GM12801 (cell line): Measurements from ENCODE around the gene ZNF581.
A peak's percentile ranks its signal among the peaks of the same experiment; 100 is the strongest.

ENCODE experiments used
- CTCF ChIP-seq: IDR thresholded peaks from one replicate; pipeline ENCODE4 v1.5.1; 2011; ENCODE audit warnings: control low read depth; ENCODE audit not compliant: insufficient read length; ENCODE audit errors: extremely low read depth

The ZNF581 gene

GRCh38 chr19:55624109-55625003 is 19.1 kb upstream of the ZNF581 start, which contains the start of gene ZNF784:
ZNF784 (minus strand) TSS chr19:55624566; CDS start chr19:55624561, 5 bp downstream.
- TF ChIP-seq CTCF: no peak

GRCh38 chr19:55625004-55625326 is 18.5 kb upstream of the ZNF581 start:
- TF ChIP-seq CTCF: no peak

GRCh38 chr19:55626350-55626749 is 17.1 kb upstream of the ZNF581 start:
- no peak for TF ChIP-seq CTCF

- TF ChIP-seq CTCF: peak; percentile 57
Measured at GRCh38 chr19:55632463-55632834, 11.0 kb upstream of the ZNF581 start.

- TF ChIP-seq CTCF: no peak
Measured at GRCh38 chr19:55633861-55634260, 9.6 kb upstream of the ZNF581 start.

- no peak for TF ChIP-seq CTCF
Measured at GRCh38 chr19:55635334-55635717, 8.1 kb upstream of the ZNF581 start.

- TF ChIP-seq CTCF: no peak
Measured at GRCh38 chr19:55635856-55636440, 7.5 kb upstream of the ZNF581 start.
